NT2/D1 (cell line): Measurements from ENCODE around the gene KIF22.

Experiments used
- YY1 ChIP-seq: IDR thresholded peaks from 2 replicates; pipeline ENCODE4 v1.6.1; 2011; ENCODE audit not compliant: insufficient read length, insufficient read depth
- ZNF274 ChIP-seq: IDR thresholded peaks from 2 replicates; pipeline ENCODE4 v1.6.1; 2011; ENCODE audit warnings: mild to moderate bottlenecking, low read depth, low read length

GRCh38 chr16:29842732-29843346 lies 52.3 kb downstream of the KIF22 start:
- no peak for TF ChIP-seq ZNF274
- no peak for TF ChIP-seq YY1
